ENCODE data around the gene GALNT18.

Gene GALNT18

GRCh38 chr11:11588891-11589290 lies 32.9 kb downstream of the GALNT18 start:
- no peak for TF ChIP-seq CTCF (IDR thresholded peaks at IDR 0.05; ENCODE audit: extremely low read depth, missing control alignments)
- DNase-seq (ENCODE audit: low spot score) = no peak

GRCh38 chr11:11588243-11588642 lies 33.6 kb downstream of the GALNT18 start:
- no peak for TF ChIP-seq CTCF (IDR thresholded peaks at IDR 0.05; ENCODE audit: extremely low read depth, missing control alignments)
- no peak for DNase-seq (ENCODE audit: low spot score)

GRCh38 chr11:11587122-11587521 lies 34.7 kb downstream of the GALNT18 start:
- no peak for TF ChIP-seq CTCF (IDR thresholded peaks at IDR 0.05; ENCODE audit: extremely low read depth, missing control alignments)
- no peak for DNase-seq (ENCODE audit: low spot score)

- TF ChIP-seq CTCF (IDR thresholded peaks at IDR 0.05; ENCODE audit: extremely low read depth, missing control alignments) = no peak
- DNase-seq (ENCODE audit: low spot score) = no peak
These were observed 35.3 kb downstream of the GALNT18 start for GRCh38 chr11:11586465-11586864.

- no peak for TF ChIP-seq CTCF (IDR thresholded peaks at IDR 0.05; ENCODE audit: extremely low read depth, missing control alignments)
- DNase-seq (ENCODE audit: low spot score) = no peak
These were observed 36.9 kb downstream of the GALNT18 start for GRCh38 chr11:11584937-11585336.

- DNase-seq (ENCODE audit: low spot score) = no peak
These were observed 37.3 kb downstream of the GALNT18 start for GRCh38 chr11:11584530-11584810.

GRCh38 chr11:11583801-11584529 lies 37.8 kb downstream of the GALNT18 start:
- no peak for DNase-seq (ENCODE audit: low spot score)
- no peak for TF ChIP-seq CTCF (IDR thresholded peaks at IDR 0.05; ENCODE audit: extremely low read depth, missing control alignments)

More at GRCh38 chr11:11584530-11584810, 37.3 kb downstream of the GALNT18 start:
- TF ChIP-seq CTCF (IDR thresholded peaks at IDR 0.05; ENCODE audit: extremely low read depth, missing control alignments) = no peak
